Suprapubic skin (tissue), 4 donors: ENCODE data around the gene CSNK1G1.
"Not testable (repeated sequence)": the region's sequence is repeated elsewhere in the genome, so short reads cannot be mapped to it uniquely, and the experiment has no call there.

Experiments
- CTCF ChIP-seq, 2 donors: fragments of 200-600 bp in 1 of 2; fragments of 450-650 bp in 1 of 2; sonication (generic) in 1 of 2; IDR thresholded peaks; one replicate each; pipeline ENCODE4 v1.5.1; 2016 to 2019; ENCODE audit warnings: antibody characterized with exemption in 2 of 2, mild to moderate bottlenecking in 1 of 2, moderate library complexity in 1 of 2
- POLR2A ChIP-seq, 2 donors: fragments of 450-650 bp; IDR thresholded peaks; one replicate each; pipeline ENCODE4 v1.6.1; 2017; ENCODE audit warnings: antibody characterized with exemption in 2 of 2, mild to moderate bottlenecking in 2 of 2, moderate library complexity in 2 of 2
- POLR2AphosphoS5 ChIP-seq, 3 donors: sonication (generic); formaldehyde crosslinking; IDR thresholded peaks; one replicate each; pipeline ENCODE4 v1.6.1; 2017; ENCODE audit warnings: antibody characterized with exemption in 3 of 3

DNA sequence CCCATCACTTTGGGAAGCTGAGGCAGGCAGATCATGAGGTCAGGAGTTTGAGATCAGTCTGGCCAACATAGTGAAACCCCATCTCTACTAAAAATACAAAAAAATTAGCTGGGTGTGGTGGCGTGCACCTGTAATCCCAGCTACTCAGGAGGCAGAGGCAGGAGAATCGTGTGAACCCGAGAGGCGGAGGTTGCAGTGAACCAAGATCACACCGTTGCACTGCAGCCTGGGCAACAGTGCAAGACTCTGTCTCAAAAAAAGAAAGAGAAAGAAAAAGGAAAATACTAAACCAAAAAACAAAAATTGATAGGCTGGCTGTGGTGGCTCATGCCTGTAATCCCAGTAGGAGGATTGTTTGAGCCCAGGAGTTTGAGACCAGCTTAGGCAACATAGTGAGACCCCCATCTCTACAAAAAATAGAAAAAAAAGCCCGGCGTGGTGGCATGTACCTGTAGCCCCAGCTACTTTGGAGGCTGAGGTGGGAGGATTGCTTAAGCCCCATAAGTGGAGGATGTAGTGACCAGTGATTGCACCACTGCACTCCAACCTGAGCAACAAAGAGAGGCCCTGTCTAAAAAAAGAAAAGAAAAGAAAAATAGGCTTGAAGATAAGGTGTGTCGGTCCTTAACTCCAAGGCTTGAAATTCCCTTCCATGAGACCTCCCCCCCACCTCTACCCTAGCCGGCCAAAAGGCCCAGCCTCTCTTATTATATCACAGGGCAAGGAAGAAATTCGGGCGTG lies 24.3 kb upstream of the CSNK1G1 start:
- not testable (repeated sequence) for TF ChIP-seq POLR2A, CTCF, POLR2AphosphoS5 (IDR thresholded peaks at IDR 0.05)
